PC-3 (cell line): ENCODE measurements around the gene SLC15A3. TPM values are rescaled to one million over a fixed set of nuclear protein-coding genes. Genes with fewer than 3 reads are reported as not detected.

Experiments used
- ATAC-seq: fragments of 200-7000 bp; cut with Tn5 transposase; 2 replicates; pipeline ENCODE4 v1.9.1; 2020; ENCODE audit warnings: mild to moderate bottlenecking, moderate library complexity
- BruUV-seq: library from RNA; stranded (reverse); fragments of 400-500 nt; replicated peaks from 2 replicates; lab custom pipeline; 2021; lab: Mats Ljungman, UMichigan
- CTCF ChIA-PET: fragments of 300-600 bp; sonication (Branson Sonifier 250); formaldehyde crosslinking; loops from one replicate; lab custom pipeline; 2022; ENCODE audit warnings: antibody characterized with exemption; lab: Charles Lee
- POLR2A ChIA-PET: fragments of 300-600 bp; sonication (Branson Sonifier 250); formaldehyde crosslinking; loops from one replicate; lab custom pipeline; 2022; ENCODE audit warnings: antibody characterized with exemption; ENCODE audit not compliant: unreplicated experiment; lab: Charles Lee
- DNase-seq: peaks from one replicate; pipeline ENCODE4 v3.0.0-alpha.2; 2015
- H2AFZ ChIP-seq: fragments of 300-600 bp; sonication (generic); 2 replicates; pipeline ENCODE4 v1.6.0; 2016; ENCODE audit warnings: antibody characterized with exemption, low read length
- H3F3A ChIP-seq: fragments of 300-600 bp; sonication (generic); one replicate; pipeline ENCODE4 v1.6.0; 2017; ENCODE audit warnings: antibody characterized with exemption, low read length, control low read depth, mild to moderate bottlenecking; ENCODE audit not compliant: unreplicated experiment
- H3K27ac ChIP-seq: fragments of 300-600 bp; sonication (generic); 2 replicates; pipeline ENCODE4 v1.5.1; 2016; ENCODE audit warnings: mild to moderate bottlenecking, low read length
- H3K27me3 ChIP-seq: fragments of 300-600 bp; sonication (generic); 2 replicates; pipeline ENCODE4 v1.6.1; 2016; ENCODE audit warnings: low read length, mixed read lengths
- H3K36me3 ChIP-seq: fragments of 300-600 bp; sonication (generic); 2 replicates; pipeline ENCODE4 v1.6.1; 2016; ENCODE audit warnings: low read depth, mixed run types, low read length, mixed read lengths
- H3K4me1 ChIP-seq: fragments of 300-600 bp; sonication (generic); 2 replicates; pipeline ENCODE4 v1.5.1; 2016; ENCODE audit warnings: low read length; ENCODE audit not compliant: insufficient read depth
- H3K4me2 ChIP-seq: fragments of 300-600 bp; sonication (generic); 2 replicates; pipeline ENCODE4 v1.6.0; 2016; ENCODE audit warnings: low read length
- H3K4me3 ChIP-seq: fragments of 300-600 bp; sonication (generic); 2 replicates; pipeline ENCODE4 v1.5.1; 2016; ENCODE audit warnings: mild to moderate bottlenecking, low read length, mixed read lengths
- H3K79me2 ChIP-seq: fragments of 300-600 bp; sonication (generic); 2 replicates; pipeline ENCODE4 v1.6.1; 2017; ENCODE audit warnings: low read length, mixed read lengths
- H3K9ac ChIP-seq: fragments of 300-600 bp; sonication (generic); 2 replicates; pipeline ENCODE4 v1.6.0; 2016; ENCODE audit warnings: mild to moderate bottlenecking, low read length
- H3K9me2 ChIP-seq: fragments of 300-600 bp; sonication (generic); replicated peaks from 2 replicates; pipeline ENCODE4 v1.6.1; 2016; ENCODE audit warnings: mixed run types, low read length, mixed read lengths
- H3K9me3 ChIP-seq: fragments of 300-600 bp; sonication (generic); 2 replicates; pipeline ENCODE4 v1.6.1; 2016; ENCODE audit warnings: low read length, mixed read lengths
- H4K20me1 ChIP-seq: fragments of 300-600 bp; sonication (generic); 2 replicates; pipeline ENCODE4 v1.6.1; 2016; ENCODE audit warnings: low read length, mixed read lengths
- EZH2 ChIP-seq: fragments of 300-600 bp; sonication (generic); IDR thresholded peaks from one replicate; pipeline ENCODE4 v1.6.1; 2017; ENCODE audit warnings: antibody characterized with exemption, mild to moderate bottlenecking, low read length; ENCODE audit not compliant: unreplicated experiment
- EZH2phosphoT487 ChIP-seq: fragments of 300-600 bp; sonication (generic); IDR thresholded peaks from 2 replicates; pipeline ENCODE4 v1.6.1; 2018; ENCODE audit warnings: mild to moderate bottlenecking, antibody characterized with exemption, low read length, borderline replicate concordance
- intact Hi-C: fragments of 100-400 bp; cut with micrococcal nuclease; formaldehyde crosslinking; loops from 2 replicates; pipeline ENCODE4 v1.9.0; 2023
- total RNA-seq: library from RNA; depleted of rRNA; stranded (reverse); fragments of >200 nt; gene quantifications from 2 replicates; pipeline ENCODE4 v1.2.3, GENCODE V29; 2014
- TF ChIP-seq, protein P1 (sequence below): fragments of 300-600 bp; sonication (generic); conservative IDR thresholded peaks from 2 replicates; pipeline ENCODE4 v1.5.1; 2017; ENCODE audit warnings: antibody characterized with exemption, low read depth, mild to moderate bottlenecking, low read length

SLC15A3 gene
- total RNA-seq, 1 experiment from 2014 or later = not detected

DNA sequence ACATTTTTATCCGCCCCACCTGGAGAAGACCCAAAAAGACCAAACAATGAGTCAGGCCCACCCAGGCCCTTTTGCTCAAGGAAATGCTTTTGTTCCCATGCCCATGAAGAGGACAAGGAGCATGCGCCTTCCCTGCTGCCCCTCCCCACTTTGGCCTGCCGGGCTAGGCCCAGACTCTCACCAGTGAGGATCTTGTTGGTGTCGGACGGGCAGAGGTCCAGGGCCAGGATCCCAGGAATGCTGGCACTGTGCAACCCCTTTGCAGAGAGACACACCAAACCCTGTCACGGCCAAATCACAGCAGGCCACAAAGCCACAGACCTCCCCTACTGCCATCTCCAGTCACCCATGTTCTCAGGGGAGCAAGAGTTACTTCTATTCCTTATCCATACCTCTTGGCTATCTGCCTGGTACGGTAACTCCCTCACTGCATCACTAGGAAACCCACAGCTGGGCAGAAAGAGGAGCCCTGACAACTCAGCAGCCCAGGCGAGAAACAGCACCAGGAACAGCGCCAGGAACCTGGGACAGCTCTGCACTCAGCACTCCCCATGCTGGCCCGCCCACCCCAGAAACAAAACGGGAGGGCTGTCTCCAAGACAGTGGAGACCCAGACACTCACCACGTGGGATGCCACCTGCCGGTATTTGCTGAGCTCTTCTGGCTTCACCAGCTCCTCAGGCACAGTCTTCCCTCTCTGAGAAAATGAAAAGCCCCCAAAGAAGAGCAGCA lies 51.1 kb downstream of the SLC15A3 start:
- H3K36me3 ChIP-seq = peaks cover 83% of the 10 kb centered on the region
- intact Hi-C loops = no loop called here
- H3K9ac ChIP-seq = no peak overlapping the region
- H3K27me3 ChIP-seq = no peaks in the 10 kb centered on the region
- POLR2A ChIA-PET = no interaction called here
- no peaks in the 10 kb centered on the region for H3K9me2 ChIP-seq
- peaks cover 16% of the 10 kb centered on the region for H3K4me1 ChIP-seq
- DNase-seq = no peak
- no peak for ATAC-seq
- H3F3A ChIP-seq = peaks cover 8% of the 10 kb centered on the region
- peaks cover 39% of the 10 kb centered on the region for H4K20me1 ChIP-seq
- no TSS peak for BruUV-seq
- H3K79me2 ChIP-seq = peaks cover 38% of the 10 kb centered on the region
- H3K4me3 ChIP-seq = no peak overlapping the region
- H3K27ac ChIP-seq = no peak overlapping the region
- H3K4me2 ChIP-seq = no peak overlapping the region
- CTCF ChIA-PET = no interaction called here
- TF ChIP-seq EZH2 = no peak
- TF ChIP-seq, protein P1, sequence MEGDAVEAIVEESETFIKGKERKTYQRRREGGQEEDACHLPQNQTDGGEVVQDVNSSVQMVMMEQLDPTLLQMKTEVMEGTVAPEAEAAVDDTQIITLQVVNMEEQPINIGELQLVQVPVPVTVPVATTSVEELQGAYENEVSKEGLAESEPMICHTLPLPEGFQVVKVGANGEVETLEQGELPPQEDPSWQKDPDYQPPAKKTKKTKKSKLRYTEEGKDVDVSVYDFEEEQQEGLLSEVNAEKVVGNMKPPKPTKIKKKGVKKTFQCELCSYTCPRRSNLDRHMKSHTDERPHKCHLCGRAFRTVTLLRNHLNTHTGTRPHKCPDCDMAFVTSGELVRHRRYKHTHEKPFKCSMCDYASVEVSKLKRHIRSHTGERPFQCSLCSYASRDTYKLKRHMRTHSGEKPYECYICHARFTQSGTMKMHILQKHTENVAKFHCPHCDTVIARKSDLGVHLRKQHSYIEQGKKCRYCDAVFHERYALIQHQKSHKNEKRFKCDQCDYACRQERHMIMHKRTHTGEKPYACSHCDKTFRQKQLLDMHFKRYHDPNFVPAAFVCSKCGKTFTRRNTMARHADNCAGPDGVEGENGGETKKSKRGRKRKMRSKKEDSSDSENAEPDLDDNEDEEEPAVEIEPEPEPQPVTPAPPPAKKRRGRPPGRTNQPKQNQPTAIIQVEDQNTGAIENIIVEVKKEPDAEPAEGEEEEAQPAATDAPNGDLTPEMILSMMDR = no peak
- no peak for TF ChIP-seq EZH2phosphoT487
- no peaks in the 10 kb centered on the region for H3K9me3 ChIP-seq
- no peak overlapping the region for H2AFZ ChIP-seq

DNA sequence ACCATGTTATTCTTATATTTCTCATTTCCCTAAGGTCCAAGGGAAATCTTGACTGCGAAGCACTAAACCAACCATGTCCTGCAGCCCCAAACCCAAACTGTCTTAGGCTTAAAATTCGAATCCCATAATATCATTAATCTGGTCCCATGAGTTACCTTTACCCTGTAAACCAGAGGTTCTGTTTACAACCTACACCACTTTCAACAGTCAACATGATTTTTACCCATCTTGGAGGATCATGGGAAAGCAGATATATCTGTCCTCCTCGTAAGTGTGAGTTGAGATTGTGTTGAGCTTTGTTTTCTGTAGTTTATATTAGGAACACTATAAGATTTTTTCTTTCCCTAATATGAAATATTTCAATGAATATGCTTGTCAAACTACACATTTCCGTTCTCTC lies 52.0 kb downstream of the SLC15A3 start:
- ChIA-PET CTCF (interaction anchor here (0.5 to 1.6 kb wide), 11 partner anchors 12 to 282 kb away, joined by 3 to 29 read pairs (median 4); partner anchors contain the start of gene TMEM109), POLR2A (interaction anchor here (0.7 kb wide), 1 partner anchor 623 kb away, joined by 3 read pairs; no protein-coding TSS in a partner anchor)
- Histone ChIP-seq H4K20me1 (peaks cover 34% of the 10 kb centered on the region), H3F3A (peaks cover 8% of the 10 kb centered on the region), H3K4me2 (no peak overlapping the region), H3K4me1 (peaks cover 12% of the 10 kb centered on the region), H3K36me3 (peaks cover 91% of the 10 kb centered on the region), H3K79me2 (peaks cover 29% of the 10 kb centered on the region), H3K27ac (no peak overlapping the region), H3K27me3 (no peaks in the 10 kb centered on the region), H3K4me3 (no peak overlapping the region), H2AFZ (no peak overlapping the region), H3K9me2 (no peaks in the 10 kb centered on the region), H3K9ac (no peak overlapping the region), H3K9me3 (no peaks in the 10 kb centered on the region)
- intact Hi-C loops = loop anchor here (1.0 kb wide), 2 partner anchors 69 to 125 kb away; no protein-coding TSS in a partner anchor
- BruUV-seq = no TSS peak
- DNase-seq (no peak), ATAC-seq (no peak)
- TF ChIP-seq, protein P1 = no peak
- TF ChIP-seq EZH2 (no peak), EZH2phosphoT487 (no peak)
